Measurements from ENCODE around the gene TRIM68.

DNA sequence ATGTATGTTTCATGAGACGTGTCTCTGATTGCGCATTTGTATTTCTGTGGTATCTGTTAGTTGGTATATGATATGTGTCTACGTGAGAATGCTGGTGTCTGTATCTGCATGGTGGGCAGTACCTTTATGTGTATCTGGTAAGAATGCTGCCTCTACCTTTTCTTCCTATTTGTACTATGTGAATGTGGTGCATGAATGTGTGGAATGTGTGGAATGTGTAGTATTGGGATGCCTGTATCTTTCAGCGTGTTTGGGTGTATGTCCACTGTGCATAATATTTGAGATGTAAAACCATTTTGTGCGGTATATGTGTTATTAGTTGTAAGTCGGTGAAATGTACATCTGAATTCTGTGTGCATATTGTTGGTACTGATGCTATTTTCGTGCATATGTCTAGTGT, 33.5 kb upstream of the TRIM68 start:
- no peak for TF ChIP-seq POLR2A (IDR thresholded peaks at IDR 0.05)
- TF ChIP-seq, protein P1, sequence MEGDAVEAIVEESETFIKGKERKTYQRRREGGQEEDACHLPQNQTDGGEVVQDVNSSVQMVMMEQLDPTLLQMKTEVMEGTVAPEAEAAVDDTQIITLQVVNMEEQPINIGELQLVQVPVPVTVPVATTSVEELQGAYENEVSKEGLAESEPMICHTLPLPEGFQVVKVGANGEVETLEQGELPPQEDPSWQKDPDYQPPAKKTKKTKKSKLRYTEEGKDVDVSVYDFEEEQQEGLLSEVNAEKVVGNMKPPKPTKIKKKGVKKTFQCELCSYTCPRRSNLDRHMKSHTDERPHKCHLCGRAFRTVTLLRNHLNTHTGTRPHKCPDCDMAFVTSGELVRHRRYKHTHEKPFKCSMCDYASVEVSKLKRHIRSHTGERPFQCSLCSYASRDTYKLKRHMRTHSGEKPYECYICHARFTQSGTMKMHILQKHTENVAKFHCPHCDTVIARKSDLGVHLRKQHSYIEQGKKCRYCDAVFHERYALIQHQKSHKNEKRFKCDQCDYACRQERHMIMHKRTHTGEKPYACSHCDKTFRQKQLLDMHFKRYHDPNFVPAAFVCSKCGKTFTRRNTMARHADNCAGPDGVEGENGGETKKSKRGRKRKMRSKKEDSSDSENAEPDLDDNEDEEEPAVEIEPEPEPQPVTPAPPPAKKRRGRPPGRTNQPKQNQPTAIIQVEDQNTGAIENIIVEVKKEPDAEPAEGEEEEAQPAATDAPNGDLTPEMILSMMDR (IDR thresholded peaks at IDR 0.05), result no peak
